Measurements from ENCODE around the gene SRF. TPM values are rescaled to one million over a fixed set of nuclear protein-coding genes. Genes with fewer than 3 reads are reported as not detected.

Gene SRF
- polyA plus RNA-seq, 4 donors, result 26.7 to 36.1 (median 32.1) TPM

Other genes with a start within 250 kb of the SRF start
- gene CNPY3, start 241.8 kb upstream of the SRF start, polyA plus RNA-seq (ENCODE audit: insufficient read length in 4 of 4), result 10 to 100 TPM; 59.5 to 71.6 (median 62.2) TPM
- gene GNMT, start 210.5 kb upstream of the SRF start, polyA plus RNA-seq (ENCODE audit: insufficient read length in 4 of 4), result 1 to 10 TPM in 2 of 4 donors, under 1 TPM in 2; 0.79 to 2.6 (median 1.4) TPM
- 10 to 100 TPM; 19.5 to 31.1 (median 24.2) TPM for gene PEX6, start 192.1 kb upstream of the SRF start, polyA plus RNA-seq (ENCODE audit: insufficient read length in 4 of 4)
- gene PPP2R5D, start 186.7 kb upstream of the SRF start, polyA plus RNA-seq (ENCODE audit: insufficient read length in 4 of 4), result 10 to 100 TPM; 55.6 to 70.3 (median 64.6) TPM
- 100 to 1,000 TPM in 1 of 4 donors, 10 to 100 TPM in 3; 75.3 to 104 (median 87.6) TPM for gene MEA1, start 157.3 kb upstream of the SRF start, polyA plus RNA-seq (ENCODE audit: insufficient read length in 4 of 4)
- 100 to 1,000 TPM in 3 of 4 donors, 10 to 100 TPM in 1; 89.8 to 109 (median 102) TPM for gene KLHDC3, start 157.0 kb upstream of the SRF start, polyA plus RNA-seq (ENCODE audit: insufficient read length in 4 of 4)
- gene RRP36, start 149.6 kb upstream of the SRF start, polyA plus RNA-seq (ENCODE audit: insufficient read length in 4 of 4), result 10 to 100 TPM; 57.6 to 65.5 (median 58.1) TPM
- gene CUL7, start 117.4 kb upstream of the SRF start, polyA plus RNA-seq (ENCODE audit: insufficient read length in 4 of 4), result 10 to 100 TPM; 46.0 to 63.7 (median 52.2) TPM
- gene MRPL2, start 111.8 kb upstream of the SRF start, polyA plus RNA-seq (ENCODE audit: insufficient read length in 4 of 4), result 10 to 100 TPM; 57.5 to 75.2 (median 67.6) TPM
- gene KLC4, start 111.6 kb upstream of the SRF start, polyA plus RNA-seq (ENCODE audit: insufficient read length in 4 of 4), result 10 to 100 TPM; 50.0 to 80.0 (median 65.7) TPM
- 100 to 1,000 TPM; 230 to 296 (median 261) TPM for gene PTK7, start 95.0 kb upstream of the SRF start, polyA plus RNA-seq (ENCODE audit: insufficient read length in 4 of 4)
- gene CUL9, start 10.9 kb downstream of the SRF start, polyA plus RNA-seq (ENCODE audit: insufficient read length in 4 of 4), result 10 to 100 TPM; 27.5 to 52.0 (median 39.8) TPM
- 100 to 1,000 TPM in 1 of 4 donors, 10 to 100 TPM in 3; 54.6 to 111 (median 81.2) TPM for gene DNPH1, start 58.2 kb downstream of the SRF start, polyA plus RNA-seq (ENCODE audit: insufficient read length in 4 of 4)
- under 1 TPM; 0.25 to 0.55 (median 0.40) TPM for gene TTBK1, start 72.2 kb downstream of the SRF start, polyA plus RNA-seq (ENCODE audit: insufficient read length in 4 of 4)
- gene SLC22A7, start 127.0 kb downstream of the SRF start, polyA plus RNA-seq (ENCODE audit: insufficient read length in 4 of 4), result 1 to 10 TPM in 2 of 4 donors, under 1 TPM in 2; 0.30 to 2.0 (median 0.99) TPM
- 1 to 10 TPM; 2.2 to 9.7 (median 6.0) TPM for gene CRIP3, start 137.6 kb downstream of the SRF start, polyA plus RNA-seq (ENCODE audit: insufficient read length in 4 of 4)
- gene ZNF318, start 198.4 kb downstream of the SRF start, polyA plus RNA-seq (ENCODE audit: insufficient read length in 4 of 4), result 10 to 100 TPM; 22.1 to 33.9 (median 28.9) TPM